ENCODE results near the gene TMED9.
A peak's percentile ranks its signal among the peaks of the same experiment; 100 is the strongest.

The TMED9 gene

GRCh38 chr5:177588413-177588909 lies 3.5 kb upstream of the TMED9 start:
- DNase-seq, result no peak

- no peak for DNase-seq
These were observed 1.6 kb upstream of the TMED9 start for GRCh38 chr5:177590406-177590805.

GRCh38 chr5:177591690-177592009 lies 353 bp upstream of the TMED9 start:
- no peak for DNase-seq

GRCh38 chr5:177592905-177593304 lies 902 bp downstream of the TMED9 start:
- DNase-seq, result no peak

- DNase-seq, result no peak
These were observed 1.5 kb downstream of the TMED9 start for GRCh38 chr5:177593511-177593910.

GRCh38 chr5:177594071-177594470 lies 2.1 kb downstream of the TMED9 start:
- DNase-seq, result no peak

GRCh38 chr5:177595026-177595585 lies 3.1 kb downstream of the TMED9 start:
- DNase-seq, result no peak

GRCh38 chr5:177595991-177596774 lies 4.2 kb downstream of the TMED9 start:
- no peak for DNase-seq

- DNase-seq, result no peak
These were observed 4.8 kb downstream of the TMED9 start for GRCh38 chr5:177596775-177597238.

- no peak for DNase-seq
These were observed 6.5 kb downstream of the TMED9 start for GRCh38 chr5:177598477-177598876.

- peak; percentile 89 to 90 for DNase-seq
These were observed 7.9 kb downstream of the TMED9 start, which contains the start of gene B4GALT7 for GRCh38 chr5:177599731-177600507. Gene B4GALT7 (plus strand): TSS chr5:177600132. CDS start chr5:177600211, 79 bp downstream.

- DNase-seq, result no peak
These were observed 8.6 kb downstream of the TMED9 start for GRCh38 chr5:177600508-177601018.

- no peak for DNase-seq
These were observed 9.1 kb downstream of the TMED9 start for GRCh38 chr5:177601126-177601525.

GRCh38 chr5:177601577-177602457 lies 9.8 kb downstream of the TMED9 start:
- DNase-seq, result no peak

GRCh38 chr5:177602458-177602830 lies 10.4 kb downstream of the TMED9 start:
- DNase-seq, result no peak

GRCh38 chr5:177603631-177604030 lies 11.6 kb downstream of the TMED9 start:
- DNase-seq, result no peak

GRCh38 chr5:177604116-177604521 lies 12.1 kb downstream of the TMED9 start:
- no peak for DNase-seq

GRCh38 chr5:177604656-177605055 lies 12.7 kb downstream of the TMED9 start:
- no peak for DNase-seq

- no peak for DNase-seq
These were observed 13.1 kb downstream of the TMED9 start for GRCh38 chr5:177605078-177605477.

- DNase-seq, result no peak
These were observed 13.7 kb downstream of the TMED9 start for GRCh38 chr5:177605667-177606066.

GRCh38 chr5:177606071-177607051 lies 14.4 kb downstream of the TMED9 start:
- no peak for DNase-seq

Data from activated CD4-positive, alpha-beta T cell treated with anti-CD3 and anti-CD28 coated beads, Interleukin-2, amount 50 U/mL, for 48 hours (primary cell).